Neuronal stem cell (in vitro differentiated cells): ENCODE results near the gene SPATA17.

ENCODE experiments used
- DNase-seq: peaks from one replicate; pipeline ENCODE4 v3.0.0-alpha.2; 2013; ENCODE audit warnings: low spot score
- H2AFZ ChIP-seq: one replicate; pipeline ENCODE4 v1.6.1; 2013; ENCODE audit warnings: mild to moderate bottlenecking, low read length, inconsistent platforms
- H2AK5ac ChIP-seq: 2 replicates; pipeline ENCODE4 v1.6.1; 2013; ENCODE audit warnings: low read depth, mild to moderate bottlenecking, inconsistent platforms, low read length, moderate library complexity, mixed read lengths
- H2BK120ac ChIP-seq: 2 replicates; pipeline ENCODE4 v1.6.1; 2013; ENCODE audit warnings: low read depth, mild to moderate bottlenecking, inconsistent platforms, low read length, moderate library complexity, mixed read lengths
- H2BK12ac ChIP-seq: one replicate; pipeline ENCODE4 v1.6.1; 2013; ENCODE audit warnings: low read length, inconsistent platforms
- H2BK15ac ChIP-seq: 2 replicates; pipeline ENCODE4 v1.6.1; 2013; ENCODE audit warnings: mild to moderate bottlenecking, low read length, inconsistent platforms, mixed read lengths
- H2BK5ac ChIP-seq: one replicate; pipeline ENCODE4 v1.6.1; 2013; ENCODE audit warnings: inconsistent platforms, mild to moderate bottlenecking, low read length, moderate library complexity
- H3K14ac ChIP-seq: one replicate; pipeline ENCODE4 v1.6.1; 2013; ENCODE audit warnings: low read length, inconsistent platforms
- H3K18ac ChIP-seq: 2 replicates; pipeline ENCODE4 v1.6.1; 2013; ENCODE audit warnings: low read length, inconsistent platforms
- H3K23ac ChIP-seq: 2 replicates; pipeline ENCODE4 v1.6.1; 2013; ENCODE audit warnings: low read depth, mild to moderate bottlenecking, mixed read lengths, low read length, inconsistent platforms; ENCODE audit not compliant: poor library complexity
- H3K27ac ChIP-seq: replicated peaks from 3 replicates; pipeline ENCODE4 v1.5.1; 2013; ENCODE audit warnings: low read length, inconsistent platforms
- H3K27me3 ChIP-seq, 3 experiments: 2 replicates each; pipeline ENCODE4 v1.6.1; 2013; ENCODE audit warnings: low read length in 3 of 3, mild to moderate bottlenecking in 2 of 3, inconsistent platforms in 1 of 3, low read depth in 1 of 3, mixed read lengths in 1 of 3, moderate library complexity in 1 of 3; ENCODE audit not compliant: control insufficient read depth in 3 of 3, insufficient read depth in 3 of 3
- H3K36me3 ChIP-seq, 2 donors: replicated peaks in 1 of 2; 2 replicates each; pipeline ENCODE4 v1.6.1; 2013; ENCODE audit warnings: low read length in 2 of 2; ENCODE audit not compliant: control insufficient read depth in 2 of 2, insufficient read depth in 2 of 2
- H3K4ac ChIP-seq: 2 replicates; pipeline ENCODE4 v1.6.1; 2013; ENCODE audit warnings: inconsistent platforms, mild to moderate bottlenecking, low read length, moderate library complexity
- H3K4me1 ChIP-seq, 2 donors: 1 replicate in 1 of 2; 2 replicates in 1 of 2; pipeline ENCODE4 v1.6.1; 2013; ENCODE audit warnings: low read length in 2 of 2, low read depth in 1 of 2; ENCODE audit not compliant: control insufficient read depth in 2 of 2, insufficient read depth in 1 of 2
- H3K4me2 ChIP-seq: one replicate; pipeline ENCODE4 v1.6.1; 2013; ENCODE audit warnings: mild to moderate bottlenecking, low read length, inconsistent platforms; ENCODE audit not compliant: insufficient read depth, poor library complexity, severe bottlenecking
- H3K4me3 ChIP-seq, 2 donors: 2 replicates each; pipeline ENCODE4 v1.5.1; 2013; ENCODE audit warnings: low read length in 2 of 2, mild to moderate bottlenecking in 2 of 2, inconsistent platforms in 1 of 2, moderate library complexity in 1 of 2
- H3K79me1 ChIP-seq: one replicate; pipeline ENCODE4 v1.6.1; 2013; ENCODE audit warnings: low read depth, mild to moderate bottlenecking, inconsistent platforms, low read length, moderate library complexity
- H3K9ac ChIP-seq: one replicate; pipeline ENCODE4 v1.6.1; 2013; ENCODE audit warnings: mild to moderate bottlenecking, low read depth, low read length, inconsistent platforms; ENCODE audit not compliant: poor library complexity
- H3K9me3 ChIP-seq, 2 donors: replicated peaks in 1 of 2; 2 replicates each; pipeline versions ENCODE3 to v1.6.1; 2013; ENCODE audit warnings: low read length in 2 of 2, mild to moderate bottlenecking in 2 of 2, inconsistent platforms in 1 of 2, low read depth in 1 of 2, mixed read lengths in 1 of 2, moderate library complexity in 1 of 2; ENCODE audit not compliant: control insufficient read depth in 2 of 2, insufficient read depth in 1 of 2
- H4K8ac ChIP-seq: one replicate; pipeline ENCODE4 v1.6.1; 2013; ENCODE audit warnings: low read depth, mild to moderate bottlenecking, inconsistent platforms, low read length, moderate library complexity
- H4K91ac ChIP-seq: one replicate; pipeline ENCODE4 v1.6.1; 2013; ENCODE audit warnings: low read length, low read depth, mild to moderate bottlenecking, inconsistent platforms; ENCODE audit not compliant: poor library complexity
- WGBS, 2 donors: extraction: QIAGEN DNeasy Blood & Tissue Kit; methylation state at CpG; one replicate each; pipeline ENCODE4 v1.1.7; 2013; ENCODE audit warnings: missing lambda C conversion rate in 2 of 2, mixed read lengths in 1 of 2; ENCODE audit not compliant: insufficient read length in 2 of 2, insufficient replicate concordance in 1 of 2; ENCODE audit errors: extremely low coverage in 2 of 2; 5-methylcytosine and 5-hydroxymethylcytosine counted together

SPATA17 gene

DNA sequence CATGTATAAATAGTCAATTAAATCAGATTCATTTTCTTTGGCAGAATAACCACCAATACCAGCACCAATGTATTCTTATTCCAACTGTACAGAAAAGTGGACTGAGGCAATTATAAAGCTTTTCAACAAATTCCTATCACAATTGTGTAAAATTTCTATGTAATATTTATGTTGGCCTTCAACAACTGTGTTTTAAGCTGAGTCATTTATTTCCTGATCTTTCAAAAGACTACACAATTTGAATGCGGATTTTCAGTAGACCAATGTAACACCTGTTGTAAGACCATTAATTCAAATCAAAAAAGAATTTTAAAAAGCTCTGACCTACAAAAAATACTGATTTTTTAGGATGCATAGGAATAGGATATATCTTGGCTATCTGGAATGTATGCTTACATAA, 25.8 kb upstream of the SPATA17 start:
- Histone ChIP-seq H3K4ac (no peak overlapping the region), H2BK12ac (no peak overlapping the region), H2AFZ (no peak overlapping the region), H4K91ac (no peak overlapping the region), H3K14ac (no peak overlapping the region), H3K4me1 (no peaks in the 10 kb centered on the region), H2BK15ac (no peak overlapping the region), H3K4me2 (no peak overlapping the region), H3K9me3 (no peaks in the 10 kb centered on the region), H3K23ac (no peak overlapping the region), H4K8ac (no peak overlapping the region), H2BK120ac (no peak overlapping the region), H3K18ac (no peak overlapping the region), H2BK5ac (no peak overlapping the region), H3K36me3 (peaks cover 0 to 49% of the 10 kb centered on the region in 2 donors), H3K4me3 (no peak overlapping the region), H2AK5ac (no peak overlapping the region), H3K27me3 (no peaks in the 10 kb centered on the region), H3K27ac (no peak overlapping the region), H3K9ac (no peak overlapping the region), H3K79me1 (no peaks in the 10 kb centered on the region)
- WGBS, 2 donors = no CpG with 5 or more reads among the region's 1 CpG
- no peak for DNase-seq

DNA sequence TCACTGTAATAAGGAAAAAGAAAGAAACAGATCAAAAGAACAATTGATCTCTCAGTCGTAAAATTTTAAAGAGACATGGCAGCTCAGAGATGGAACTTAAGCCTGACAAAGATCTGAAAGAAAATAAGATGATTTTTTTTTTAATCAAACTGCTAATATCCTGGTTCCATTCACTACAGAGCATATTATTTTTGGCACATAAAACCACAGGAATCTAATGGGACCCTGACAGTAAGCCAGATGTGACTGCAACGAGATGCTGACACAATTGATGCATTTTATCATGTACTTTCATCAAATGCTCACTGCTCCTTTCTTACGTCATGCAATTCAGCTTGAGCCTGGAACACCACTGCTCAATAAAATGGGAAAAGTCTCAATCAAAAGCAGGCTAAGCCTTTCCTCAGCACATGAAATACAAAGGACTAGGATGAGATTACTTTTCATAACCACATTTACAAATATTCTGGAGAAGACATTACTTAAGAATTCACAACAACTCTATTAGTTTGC, 16.9 kb upstream of the SPATA17 start:
- Histone ChIP-seq H3K36me3 (peaks cover 2 to 75% of the 10 kb centered on the region in 2 donors), H2AFZ (no peak overlapping the region), H3K18ac (no peak overlapping the region), H3K23ac (no peak overlapping the region), H2BK15ac (no peak overlapping the region), H3K9ac (no peak overlapping the region), H3K79me1 (no peaks in the 10 kb centered on the region), H3K4me3 (no peak overlapping the region), H3K4ac (no peak overlapping the region), H4K91ac (no peak overlapping the region), H4K8ac (no peak overlapping the region), H2AK5ac (no peak overlapping the region), H3K4me1 (no peaks in the 10 kb centered on the region), H3K4me2 (no peak overlapping the region), H2BK5ac (no peak overlapping the region), H3K27ac (no peak overlapping the region), H2BK120ac (no peak overlapping the region), H3K9me3 (no peaks in the 10 kb centered on the region), H3K27me3 (no peaks in the 10 kb centered on the region), H2BK12ac (no peak overlapping the region), H3K14ac (no peak overlapping the region)
- DNase-seq = no peak
- no CpG with 5 or more reads among the region's 3 CpGs for WGBS, 2 donors

DNA sequence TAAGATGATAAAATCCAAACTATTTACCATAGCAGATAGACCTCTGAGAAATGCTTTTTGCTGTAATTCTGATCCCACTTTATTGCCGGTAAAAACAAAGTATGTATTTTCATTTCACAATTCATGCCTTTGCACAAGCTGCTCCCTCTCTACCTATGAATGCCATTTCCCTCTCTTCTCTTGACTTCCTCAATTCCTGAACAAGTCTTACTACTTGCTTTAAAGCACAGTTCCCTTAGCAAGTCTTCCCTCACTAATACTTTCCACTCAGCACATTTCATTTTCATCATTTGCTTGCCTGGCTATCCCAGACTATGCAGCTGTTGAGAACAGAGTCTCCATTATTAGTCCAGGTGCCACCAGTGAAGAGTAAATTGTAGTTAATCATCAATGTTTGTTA, 14.0 kb upstream of the SPATA17 start:
- WGBS, 2 donors = no CpG with 5 or more reads among the region's 1 CpG
- Histone ChIP-seq H3K9me3 (no peaks in the 10 kb centered on the region), H2BK15ac (no peak overlapping the region), H3K79me1 (no peaks in the 10 kb centered on the region), H3K27ac (no peak overlapping the region), H2AFZ (no peak overlapping the region), H3K18ac (no peak overlapping the region), H2AK5ac (no peak overlapping the region), H3K36me3 (peaks cover 5 to 62% of the 10 kb centered on the region in 2 donors), H3K23ac (no peak overlapping the region), H3K4ac (no peak overlapping the region), H4K91ac (no peak overlapping the region), H3K4me2 (no peak overlapping the region), H3K9ac (no peak overlapping the region), H2BK5ac (no peak overlapping the region), H3K4me3 (no peak overlapping the region), H3K4me1 (no peaks in the 10 kb centered on the region), H2BK12ac (no peak overlapping the region), H4K8ac (no peak overlapping the region), H2BK120ac (no peak overlapping the region), H3K14ac (no peak overlapping the region), H3K27me3 (no peaks in the 10 kb centered on the region)
- no peak for DNase-seq

DNA sequence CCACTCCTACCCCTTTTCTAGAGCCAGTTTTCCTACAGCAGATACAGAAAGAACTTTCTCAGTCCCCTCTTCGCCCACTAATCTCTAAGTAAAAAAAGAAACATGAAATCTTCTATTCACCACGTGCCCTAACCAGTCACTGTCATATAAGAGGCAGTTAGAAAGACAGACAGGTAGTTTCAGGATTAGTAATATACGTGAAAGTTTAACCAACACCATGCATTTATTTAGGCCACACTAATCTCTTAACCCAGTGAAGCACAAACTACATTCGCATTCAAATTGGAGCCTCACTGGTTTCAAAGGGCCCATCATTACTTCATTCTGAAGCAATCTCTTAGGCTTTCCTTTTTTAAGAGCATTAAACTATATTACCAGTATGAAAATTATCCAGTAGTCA, 10.3 kb upstream of the SPATA17 start:
- DNase-seq = no peak
- H3K4me1 ChIP-seq = no peaks in the 10 kb centered on the region
- H2BK15ac ChIP-seq = no peak overlapping the region
- no peak overlapping the region for H3K23ac ChIP-seq
- no peak overlapping the region for H4K91ac ChIP-seq
- no peaks in the 10 kb centered on the region for H3K9me3 ChIP-seq
- no peak overlapping the region for H3K4me2 ChIP-seq
- WGBS, 2 donors = no CpG with 5 or more reads among the region's 4 CpGs
- no peak overlapping the region for H3K14ac ChIP-seq
- H4K8ac ChIP-seq = no peak overlapping the region
- no peak overlapping the region for H3K4ac ChIP-seq
- H3K27ac ChIP-seq = no peak overlapping the region
- no peak overlapping the region for H2BK5ac ChIP-seq
- no peak overlapping the region for H3K9ac ChIP-seq
- no peak overlapping the region for H3K18ac ChIP-seq
- H2BK120ac ChIP-seq = no peak overlapping the region
- peaks cover 3 to 42% of the 10 kb centered on the region in 2 donors for H3K36me3 ChIP-seq
- H3K4me3 ChIP-seq = no peak overlapping the region
- H3K79me1 ChIP-seq = no peaks in the 10 kb centered on the region
- H3K27me3 ChIP-seq = no peaks in the 10 kb centered on the region
- H2AFZ ChIP-seq = no peak overlapping the region
- H2BK12ac ChIP-seq = no peak overlapping the region
- no peak overlapping the region for H2AK5ac ChIP-seq
